Fibroblast of skin of right quadriceps (primary cell): ENCODE data around the gene ROBO1.
"Not testable (repeated sequence)": the region's sequence is repeated elsewhere in the genome, so short reads cannot be mapped to it uniquely, and the experiment has no call there.

ENCODE experiments used
- DNase-seq: peaks from one replicate; pipeline ENCODE4 v3.0.0-alpha.2; 2013

The ROBO1 gene

GRCh38 chr3:78765671-78766485 lies 1001.9 kb downstream of the ROBO1 start:
- DNase-seq: peak; percentile 29

DNA sequence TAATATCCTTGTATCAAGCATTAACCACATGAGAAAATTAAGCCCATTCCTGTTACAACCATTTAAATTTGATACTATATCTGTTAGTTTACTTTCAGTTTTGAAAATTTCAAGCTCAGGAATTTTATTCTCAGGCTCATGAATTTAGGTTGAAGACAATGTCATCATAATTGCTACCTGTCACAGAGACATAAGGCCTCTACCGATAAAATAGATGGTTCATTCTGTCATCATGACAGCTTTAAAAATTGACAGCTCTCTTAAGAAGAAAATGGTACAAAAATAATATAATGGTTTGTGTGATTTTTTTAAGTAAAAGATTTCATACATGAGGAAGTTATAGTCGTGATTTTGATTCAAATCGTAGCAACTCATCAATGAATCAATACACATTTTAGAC lies 1003.2 kb downstream of the ROBO1 start:
- DNase-seq: no peak

DNA sequence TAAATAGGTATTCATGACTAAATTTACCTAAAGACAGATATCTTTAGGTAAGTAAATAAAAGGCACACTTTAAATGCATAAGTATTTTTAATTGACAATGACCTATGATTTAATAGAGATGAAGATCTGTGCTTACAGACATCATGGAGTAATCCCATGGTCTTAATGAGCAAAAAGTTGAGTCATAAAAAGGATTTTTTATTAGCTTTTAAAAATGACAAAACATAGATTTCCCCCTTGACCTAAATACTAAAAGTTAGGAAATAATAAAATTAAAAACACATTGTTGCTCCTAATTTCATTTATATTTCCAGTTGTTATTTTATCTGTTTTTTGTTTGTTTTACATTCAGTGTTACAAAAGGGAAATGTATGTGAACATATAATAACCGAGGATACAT lies 1005.7 kb downstream of the ROBO1 start:
- no peak for DNase-seq

- DNase-seq: no peak
Observed at GRCh38 chr3:78761126-78761525, 1006.7 kb downstream of the ROBO1 start.

- no peak for DNase-seq
Observed at GRCh38 chr3:78757731-78758130, 1010.1 kb downstream of the ROBO1 start.

DNA sequence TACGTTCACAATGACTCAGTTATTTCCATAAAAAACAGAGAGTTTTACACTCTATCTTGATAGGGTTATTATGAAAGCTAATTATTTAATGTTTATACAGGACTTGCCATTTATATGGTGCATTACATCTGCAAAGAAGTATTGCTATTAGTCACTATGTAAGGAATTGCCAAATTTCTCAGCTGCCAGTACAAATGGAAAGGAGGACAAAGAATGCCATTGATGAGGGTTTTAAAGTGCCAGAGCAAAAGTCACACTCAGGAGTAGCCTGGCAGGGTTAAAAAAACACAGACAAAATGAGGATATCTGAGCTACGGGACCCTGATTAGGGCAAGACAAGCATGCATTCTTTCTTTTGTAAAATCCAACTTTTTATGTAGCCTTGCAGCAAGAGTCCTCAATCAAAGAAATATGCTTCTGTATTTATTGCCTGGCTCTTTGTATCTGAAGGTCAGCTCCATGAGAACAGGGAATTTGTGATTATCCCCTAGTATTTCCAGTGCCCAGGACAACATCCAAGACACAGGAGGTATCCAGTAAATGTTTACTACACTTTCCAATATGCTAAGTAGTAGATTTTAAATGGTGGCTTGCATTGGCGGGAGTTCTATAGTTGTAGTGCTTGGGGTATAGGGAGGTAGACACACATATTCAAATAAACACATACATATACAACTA lies 1013.6 kb downstream of the ROBO1 start:
- DNase-seq: peak; percentile 62

DNA sequence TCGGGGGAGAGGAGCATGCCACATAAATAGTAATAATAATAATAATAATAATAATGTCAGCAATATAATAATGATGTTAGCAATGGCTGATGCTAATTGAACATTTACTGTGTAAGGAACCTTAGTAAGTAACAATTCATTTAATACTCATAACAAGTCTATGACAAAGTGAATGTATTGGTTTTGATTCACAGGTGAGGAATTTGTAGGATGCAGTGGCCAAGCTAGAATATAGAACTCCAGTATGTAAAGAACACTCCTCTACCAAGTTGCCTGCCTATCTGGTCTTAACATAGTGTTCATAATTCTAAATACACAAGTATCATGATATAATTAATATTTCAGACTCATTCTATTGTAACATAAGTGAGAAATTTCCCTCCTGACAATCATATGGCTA lies 1016.5 kb downstream of the ROBO1 start:
- DNase-seq: no peak

DNA sequence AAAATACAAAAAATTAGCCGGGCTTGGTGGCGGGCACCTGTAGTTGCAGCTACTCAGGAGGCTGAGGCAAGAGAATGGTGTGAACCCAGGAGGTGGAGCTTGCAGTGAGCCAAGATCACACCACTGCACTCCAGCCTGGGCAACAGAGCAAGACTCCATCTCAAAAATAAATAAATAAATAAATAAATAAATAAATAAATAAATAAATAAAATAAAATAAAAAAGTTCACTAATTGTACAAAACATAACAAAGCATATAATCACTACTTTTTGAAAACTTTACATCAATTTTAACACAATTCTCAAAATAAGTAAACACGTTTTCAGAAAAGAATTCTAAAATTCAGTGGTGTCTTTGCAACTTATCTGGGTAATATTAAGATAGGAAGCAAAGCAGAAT lies 1017.5 kb downstream of the ROBO1 start:
- DNase-seq: not testable (repeated sequence)

- DNase-seq: no peak
Observed at GRCh38 chr3:78749056-78749455, 1018.7 kb downstream of the ROBO1 start.

DNA sequence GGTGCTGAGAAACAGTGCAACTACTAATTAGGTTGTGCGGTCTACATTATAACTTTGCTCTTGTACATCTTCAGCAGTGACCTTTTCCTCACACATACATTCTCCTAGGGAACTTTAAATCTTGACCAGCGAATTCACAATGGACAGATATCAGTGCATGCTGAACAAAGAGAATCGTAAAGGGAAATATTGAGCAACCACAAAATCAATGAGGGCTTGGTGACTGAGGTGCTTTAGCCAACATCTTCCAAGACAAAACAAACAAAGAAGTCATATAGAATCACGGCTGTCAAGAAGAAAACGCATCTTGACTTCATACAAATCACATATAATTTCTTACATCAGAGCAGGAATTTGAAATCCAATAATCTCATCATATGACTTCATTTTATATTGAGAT lies 1022.0 kb downstream of the ROBO1 start:
- no peak for DNase-seq

DNA sequence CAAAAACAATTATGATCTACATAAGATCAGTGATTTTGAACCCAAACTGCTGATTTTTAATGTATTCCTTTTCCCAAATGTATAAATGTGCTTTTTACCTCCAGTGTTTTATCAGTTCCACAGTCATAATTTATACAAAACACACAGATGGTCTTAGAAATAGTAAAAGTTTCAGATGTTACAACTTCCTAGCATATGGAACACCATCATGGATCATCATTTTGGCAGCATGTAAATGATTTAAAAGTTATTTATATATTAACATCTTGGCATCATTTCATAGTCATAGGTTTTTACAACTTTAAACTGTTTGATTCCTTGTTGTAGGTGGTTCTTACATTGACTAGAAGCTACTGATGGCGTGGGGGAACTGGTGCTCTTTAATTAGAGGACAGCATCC lies 1025.3 kb downstream of the ROBO1 start:
- no peak for DNase-seq

DNA sequence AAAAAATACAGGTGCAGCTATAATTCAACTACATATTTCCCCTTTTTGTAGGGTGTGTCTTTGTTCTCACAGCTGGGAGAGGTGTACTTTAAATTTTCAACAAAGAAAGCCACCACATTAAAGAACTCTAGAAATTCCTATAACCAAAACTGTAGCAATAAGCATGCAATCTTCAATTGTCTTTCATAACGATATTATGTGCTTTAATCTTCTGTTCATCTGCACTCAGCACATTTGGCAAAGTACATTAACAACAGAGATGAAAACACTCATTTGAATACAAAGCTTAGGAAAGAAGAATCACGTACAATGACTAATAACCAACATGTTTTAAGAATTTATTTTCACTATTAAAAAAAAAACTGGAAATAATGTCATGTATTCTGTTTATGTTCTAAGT lies 1025.8 kb downstream of the ROBO1 start:
- DNase-seq: no peak

DNA sequence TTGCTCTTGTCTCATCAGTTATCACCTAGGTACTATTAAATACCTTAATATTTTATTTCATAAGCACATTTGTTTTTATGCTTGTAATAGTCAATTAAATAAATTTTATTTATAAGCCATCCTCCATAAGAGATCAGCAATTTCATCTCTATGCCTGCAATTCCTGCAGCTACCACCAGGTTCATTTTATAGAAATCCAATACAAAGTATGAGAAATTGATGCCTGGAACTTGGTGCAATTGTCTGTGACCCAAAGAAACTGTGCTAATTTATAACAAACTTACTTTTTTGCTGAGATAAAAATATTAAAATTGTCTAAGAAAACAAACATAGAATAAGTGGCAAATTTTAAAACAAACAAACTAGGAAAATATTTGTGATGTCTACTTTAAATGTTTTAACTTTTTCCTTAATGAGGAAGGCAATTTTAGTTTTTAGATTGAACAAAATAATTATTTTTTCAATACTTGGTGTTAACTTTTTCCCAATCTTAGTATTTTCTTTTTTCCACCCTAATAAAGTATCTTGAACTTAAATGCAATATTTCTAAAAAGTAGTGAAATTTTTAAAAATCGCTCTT lies 1026.6 kb downstream of the ROBO1 start:
- DNase-seq: no peak

GRCh38 chr3:78738833-78739232 lies 1029.0 kb downstream of the ROBO1 start:
- no peak for DNase-seq

DNA sequence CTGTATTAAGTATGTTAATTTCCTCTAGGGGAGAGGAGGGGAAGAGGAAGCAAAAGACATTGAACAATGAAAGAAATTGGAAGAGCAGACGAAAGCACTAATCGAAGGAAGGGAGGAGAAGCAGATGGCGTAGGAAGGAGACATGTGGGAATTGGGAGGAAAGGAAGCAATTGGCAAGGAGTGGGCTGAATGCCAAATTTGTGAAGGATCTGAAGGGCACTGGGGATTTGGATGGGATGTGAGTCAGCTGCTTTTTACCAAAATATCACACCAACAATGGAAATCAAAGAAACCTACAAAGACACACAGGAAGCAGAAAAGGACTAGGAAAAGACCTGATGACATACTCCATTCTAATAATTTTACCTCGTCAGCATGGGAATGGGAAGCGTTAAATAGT lies 1029.8 kb downstream of the ROBO1 start:
- DNase-seq: peak; percentile 42

- DNase-seq: peak; percentile 32
Observed at GRCh38 chr3:78736863-78737262, 1030.9 kb downstream of the ROBO1 start.

- peak; percentile 86 for DNase-seq
Observed at GRCh38 chr3:78734048-78734637, 1033.7 kb downstream of the ROBO1 start.

- DNase-seq: no peak
Observed at GRCh38 chr3:78732893-78733292, 1034.9 kb downstream of the ROBO1 start.

- no peak for DNase-seq
Observed at GRCh38 chr3:78732471-78732870, 1035.3 kb downstream of the ROBO1 start.

- DNase-seq: peak; percentile 34
Observed at GRCh38 chr3:78729946-78730345, 1037.9 kb downstream of the ROBO1 start.

DNA sequence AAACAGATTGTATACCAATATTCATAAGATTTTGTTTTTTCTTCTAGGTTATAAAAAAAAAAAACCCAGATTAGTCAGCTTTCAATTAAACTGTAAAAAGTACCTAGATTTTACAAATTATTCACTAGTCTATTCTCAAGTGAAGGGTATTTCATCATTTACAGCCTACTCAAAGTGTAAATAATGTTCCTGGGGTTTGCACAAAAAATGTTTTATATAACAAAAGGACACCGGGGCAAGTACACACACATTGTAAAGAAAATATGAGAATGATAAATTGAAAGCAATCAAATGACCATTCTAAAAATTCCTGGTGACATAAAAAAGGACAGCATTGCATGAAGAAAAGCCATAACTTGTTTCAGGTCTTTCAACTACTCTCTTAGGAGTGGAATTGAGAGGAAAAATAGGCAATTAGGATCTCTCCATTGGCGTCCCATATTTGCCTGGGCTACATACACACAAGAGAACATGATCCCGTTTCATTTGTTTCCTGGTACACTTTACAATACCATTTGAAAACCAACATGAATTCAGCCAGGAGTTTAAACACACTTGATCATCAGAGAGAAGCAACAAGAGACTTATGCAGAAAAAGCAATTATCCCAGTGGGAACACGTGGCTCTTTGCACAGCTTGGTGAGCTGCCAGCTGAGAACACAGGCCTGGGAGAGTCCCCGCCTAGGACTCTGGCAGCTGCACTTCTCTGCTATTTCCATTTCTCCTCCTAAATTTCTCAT lies 1039.2 kb downstream of the ROBO1 start:
- DNase-seq: peak; percentile 63

DNA sequence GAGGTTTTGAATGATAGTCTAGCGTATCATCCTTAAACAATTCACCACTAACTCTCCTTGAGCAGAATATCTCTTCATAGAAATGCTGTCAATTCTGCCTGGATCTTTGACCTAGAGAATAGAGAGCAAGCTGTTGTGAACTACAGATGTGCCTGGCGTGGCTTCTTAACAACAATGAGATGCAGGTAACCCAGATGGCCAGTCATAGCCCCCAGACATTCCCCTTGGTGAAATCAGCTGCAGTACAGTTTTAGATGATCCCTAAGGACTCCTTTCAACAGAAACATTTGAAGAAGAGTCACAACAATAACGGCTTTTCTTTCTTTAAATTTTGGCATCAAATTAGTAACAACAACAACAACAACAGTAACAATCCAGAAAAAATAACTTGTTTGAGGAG lies 1041.3 kb downstream of the ROBO1 start:
- DNase-seq: no peak

DNA sequence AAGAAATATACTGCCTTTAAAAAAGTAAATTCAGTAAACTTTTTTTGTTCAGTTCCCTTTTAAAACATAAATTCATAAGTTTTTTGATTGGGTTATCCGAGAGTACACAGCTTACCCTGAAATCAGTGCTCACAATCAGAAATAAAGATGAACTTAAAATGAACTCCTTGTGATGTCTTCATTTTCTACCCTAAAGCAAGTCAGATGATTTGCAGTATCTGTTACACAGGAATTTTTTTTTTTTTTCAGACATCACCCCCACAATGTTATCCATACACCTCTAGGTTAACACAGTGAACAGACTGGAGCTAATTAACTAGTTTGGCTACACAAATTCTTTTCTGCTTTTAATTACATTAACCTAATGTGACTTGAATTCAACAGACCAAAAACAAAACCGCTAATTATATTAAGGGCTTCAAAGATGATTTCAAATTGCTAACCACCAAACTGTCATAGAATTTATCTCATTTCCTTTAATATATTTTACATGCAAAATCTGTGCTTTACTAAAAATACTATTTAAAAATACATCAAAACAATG lies 1042.0 kb downstream of the ROBO1 start:
- DNase-seq: peak; percentile 17
